BJ (cell line): ENCODE results near the gene KLF14. TPM values are rescaled to one million over a fixed set of nuclear protein-coding genes. Genes with fewer than 3 reads are reported as not detected.

ENCODE experiments used
- CTCF ChIA-PET: fragments of 350-600 bp; formaldehyde crosslinking; extraction: SDS; loops from one replicate; lab custom pipeline; 2021; ENCODE audit warnings: antibody characterized with exemption, inconsistent platforms; lab: Yijun Ruan, JAX
- POLR2A ChIA-PET: fragments of 300-600 bp; sonication (Branson Sonifier 250); formaldehyde crosslinking; extraction: SDS; loops from one replicate; lab custom pipeline; 2021; ENCODE audit warnings: antibody characterized with exemption; lab: Charles Lee
- DNase-seq: peaks from one replicate; pipeline ENCODE4 v3.0.0-alpha.2; 2011; ENCODE audit warnings: low read depth
- H3K27me3 ChIP-seq: 2 replicates; pipeline ENCODE4 v1.6.0; 2011; ENCODE audit warnings: low read length; ENCODE audit not compliant: control insufficient read depth, insufficient read depth
- H3K36me3 ChIP-seq: 2 replicates; pipeline ENCODE4 v1.5.1; 2011; ENCODE audit warnings: low read length; ENCODE audit not compliant: control insufficient read depth, insufficient read depth
- H3K4me3 ChIP-seq: 2 replicates; pipeline ENCODE4 v1.5.1; 2011; ENCODE audit warnings: low read depth, mild to moderate bottlenecking, control low read depth, low read length
- CTCF ChIP-seq: IDR thresholded peaks from 2 replicates; pipeline ENCODE4 v1.5.1; 2011; ENCODE audit warnings: low read depth, mild to moderate bottlenecking, control low read depth, inconsistent platforms, low read length, moderate library complexity; ENCODE audit not compliant: insufficient read depth
- polyA plus RNA-seq: library from polyadenylated mRNA; depleted of rRNA; stranded (reverse); fragments of >200 nt; gene quantifications from 2 replicates; pipeline ENCODE4 v1.2.3, GENCODE V29; 2011; rRNA removed

KLF14 gene
- polyA plus RNA-seq, 1 experiment = not detected

GRCh38 chr7:130683026-130683425, 51.0 kb downstream of the KLF14 start:
- POLR2A ChIA-PET = no interaction called here

More at GRCh38 chr7:130683026-130683425, 51.0 kb downstream of the KLF14 start:
- no peaks in the 10 kb centered on the region; the same call in 1 of the 2 replicates for H3K27me3 ChIP-seq
- CTCF ChIA-PET = no interaction called here
- no peaks in the 10 kb centered on the region for H3K36me3 ChIP-seq
- no peak overlapping the region for H3K4me3 ChIP-seq
- no peak for TF ChIP-seq CTCF
- DNase-seq = peak; percentile 29

Other genes with a start within 250 kb of the KLF14 start
- 122 and 133 TPM in 2 replicates for gene MEST, start 242.1 kb downstream of the KLF14 start, polyA plus RNA-seq
- 22.1 and 36.5 TPM in 2 replicates for gene COPG2, start 65.5 kb downstream of the KLF14 start, polyA plus RNA-seq
- not detected in 2 replicates for gene TSGA13, start 47.7 kb downstream of the KLF14 start, polyA plus RNA-seq